Upper lobe of left lung (tissue), 6 donors: Measurements from ENCODE around the gene DNLZ. TPM values are rescaled to one million over a fixed set of nuclear protein-coding genes. Genes with fewer than 3 reads are reported as not detected.

ENCODE experiments used
- ATAC-seq, 2 donors: fragments of 200-7000 bp; cut with Tn5 transposase; one replicate each; pipeline ENCODE4 v1.9.1; 2022; ENCODE audit warnings: mild to moderate bottlenecking in 2 of 2, moderate library complexity in 2 of 2; ENCODE audit not compliant: low FRiP score in 2 of 2
- DNase-seq, 2 donors: peaks; one replicate each; pipeline ENCODE4 v3.0.0-alpha.2; 2019 to 2020
- H3K27ac ChIP-seq, 4 donors: fragments of 200-600 bp; sonication (generic); one replicate each; pipeline ENCODE4 v1.5.1; 2016 to 2019
- H3K27me3 ChIP-seq, 4 donors: fragments of 200-600 bp; sonication (generic); one replicate each; pipeline ENCODE4 v1.5.1; 2017 to 2019
- H3K36me3 ChIP-seq, 4 donors: fragments of 200-600 bp; sonication (generic); one replicate each; pipeline ENCODE4 v1.5.1; 2016 to 2019
- H3K4me1 ChIP-seq, 4 donors: fragments of 200-600 bp; sonication (generic); one replicate each; pipeline ENCODE4 v1.5.1; 2018 to 2019
- H3K4me3 ChIP-seq, 4 donors: fragments of 200-600 bp; sonication (generic); one replicate each; pipeline ENCODE4 v1.5.1; 2017 to 2019; ENCODE audit warnings: mild to moderate bottlenecking in 2 of 4, moderate library complexity in 1 of 4
- H3K9me3 ChIP-seq, 4 donors: fragments of 200-600 bp; sonication (generic); one replicate each; pipeline ENCODE4 v1.5.1; 2018 to 2019
- EP300 ChIP-seq, 4 donors: sonication (generic); formaldehyde crosslinking; IDR thresholded peaks; one replicate each; pipeline ENCODE4 v1.5.1; 2017; ENCODE audit warnings: antibody characterized with exemption in 4 of 4, control low read depth in 2 of 4
- POLR2A ChIP-seq, 4 donors: fragments of 450-650 bp; IDR thresholded peaks; one replicate each; pipeline ENCODE4 v1.5.1; 2016 to 2017; ENCODE audit warnings: antibody characterized with exemption in 4 of 4, mild to moderate bottlenecking in 2 of 4
- POLR2AphosphoS5 ChIP-seq, 2 donors: sonication (generic); formaldehyde crosslinking; IDR thresholded peaks; one replicate each; pipeline ENCODE4 v1.5.1; 2017; ENCODE audit warnings: antibody characterized with exemption in 2 of 2
- WGBS, 2 donors: methylation state at CpG; one replicate each; pipeline ENCODE4 v1.1.5; 2017 to 2018; 5-methylcytosine and 5-hydroxymethylcytosine counted together
- total RNA-seq, 6 donors: library from RNA; depleted of rRNA in 4 of 6; stranded (reverse); fragments of >200 nt in 4 of 6; gene quantifications; one replicate each; pipeline versions ENCODE4 v1.1.0 to v1.2.1, GENCODE V29; 2016 to 2021
- TF ChIP-seq, protein P1 (sequence below), 6 experiments: fragments of 450-650 bp in 4 of 6; fragments of 200-600 bp in 2 of 6; sonication (generic) in 2 of 6; IDR thresholded peaks; one replicate each; pipeline ENCODE4 v1.5.1; 2016 to 2019; ENCODE audit warnings: antibody characterized with exemption in 6 of 6
- donor health status: DM: no; HTN: no; CAD: no; lungs with moderate emphysema.
- donor health status: DM: no; HTN: yes; CAD: no; lungs with severe emphysema.

The DNLZ gene
- total RNA-seq, 6 donors from 2014 or later, result 5.2 to 35.9 (median 19.4) TPM

DNA sequence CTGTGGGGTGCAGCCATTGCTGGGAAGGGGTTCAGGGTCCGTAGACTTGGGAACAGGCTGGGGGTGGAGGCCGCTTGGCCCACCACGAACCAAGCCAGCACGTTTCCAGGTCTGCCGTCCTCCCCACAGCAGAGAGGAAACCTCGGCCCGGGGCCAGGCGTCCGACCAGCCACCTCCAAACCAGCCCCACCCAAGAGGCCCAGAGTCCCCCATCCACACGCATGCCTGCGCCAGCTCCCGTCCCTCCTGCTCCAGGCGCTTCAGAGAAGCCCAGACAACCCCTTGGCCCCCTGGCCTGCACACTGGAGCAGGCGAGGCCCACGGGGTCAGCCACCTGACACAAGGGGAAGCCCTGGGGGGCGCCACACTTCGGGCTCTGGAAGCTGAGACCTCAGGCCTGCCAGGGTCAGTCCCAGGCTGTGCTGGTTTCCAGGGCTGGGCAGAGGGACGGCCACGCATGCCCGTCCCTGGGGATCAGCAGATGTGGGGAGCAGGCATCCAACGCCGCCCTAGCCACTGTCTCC is 6.3 kb downstream of the DNLZ start:
- no peaks in the 10 kb centered on the region for H3K9me3 ChIP-seq
- H3K4me3 ChIP-seq, result no peak overlapping the region
- peaks cover 0 to 25% (median 12%) of the 10 kb centered on the region in 4 donors for H3K36me3 ChIP-seq
- DNase-seq, result no peak
- WGBS, 2 donors, result 85% methylated on average over 10 of the region's 22 CpGs; no CpG with 5 or more reads in 1 of the 2 donors
- H3K4me1 ChIP-seq, result peaks cover 6 to 34% (median 17%) of the 10 kb centered on the region in 4 donors
- H3K27ac ChIP-seq, result no peak overlapping the region
- ATAC-seq, result no peak
- no peaks in the 10 kb centered on the region for H3K27me3 ChIP-seq
- no peak for TF ChIP-seq POLR2AphosphoS5 (IDR thresholded peaks at IDR 0.05)

DNA sequence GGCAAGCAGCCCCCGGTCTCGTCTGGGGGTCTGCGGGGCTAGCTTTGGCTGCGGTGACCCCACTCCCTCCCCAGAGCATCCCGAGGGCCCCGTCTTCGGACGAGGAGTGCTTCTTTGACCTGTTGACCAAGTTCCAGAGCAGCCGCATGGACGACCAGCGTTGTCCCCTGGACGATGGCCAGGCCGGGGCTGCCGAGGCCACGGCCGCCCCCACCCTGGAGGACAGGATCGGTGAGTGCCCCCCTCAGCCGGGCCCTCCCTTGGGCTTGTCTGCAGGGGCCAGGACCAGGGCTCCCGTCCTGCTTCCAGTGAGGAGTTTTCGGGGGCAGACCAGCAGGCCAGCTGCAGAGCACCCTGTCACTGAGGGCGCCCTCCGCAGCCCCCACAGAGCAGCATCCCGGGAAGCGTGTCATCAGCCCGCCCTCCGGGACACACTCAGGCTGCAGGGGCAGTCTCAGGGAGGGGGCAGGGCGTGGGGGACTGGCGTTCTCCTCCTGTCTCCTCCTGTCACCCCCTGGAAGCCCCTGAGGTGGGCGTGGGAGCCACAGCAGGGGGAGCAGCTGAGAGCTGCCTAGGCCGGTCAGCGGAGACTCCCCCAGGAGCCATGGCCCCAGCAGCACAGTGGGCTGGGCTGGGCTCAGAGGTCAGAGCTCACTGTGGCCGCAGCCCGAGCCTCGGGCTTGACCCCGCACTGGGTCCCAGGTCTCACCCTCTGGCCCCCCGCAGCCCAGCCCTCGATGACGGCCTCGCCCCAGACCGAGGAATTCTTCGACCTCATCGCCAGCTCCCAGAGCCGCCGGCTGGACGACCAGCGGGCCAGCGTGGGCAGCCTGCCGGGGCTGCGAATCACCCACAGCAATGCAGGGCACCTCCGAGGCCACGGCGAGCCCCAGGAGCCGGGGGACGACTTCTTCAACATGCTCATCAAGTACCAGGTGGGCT is 7.7 kb downstream of the DNLZ start:
- ATAC-seq, result no peak
- peaks cover 6 to 22% (median 8%) of the 10 kb centered on the region in 4 donors for H3K4me1 ChIP-seq
- H3K4me3 ChIP-seq, result no peak overlapping the region
- H3K36me3 ChIP-seq, result peaks cover 0 to 21% (median 7%) of the 10 kb centered on the region in 4 donors
- WGBS, 2 donors, result 85 to 95% methylated on average over 15 to 36 of the region's 54 CpGs
- H3K27ac ChIP-seq, result peak overlapping the region in 1 of 4 donors; percentile 6
- no peak for DNase-seq
- H3K27me3 ChIP-seq, result no peaks in the 10 kb centered on the region
- no peaks in the 10 kb centered on the region for H3K9me3 ChIP-seq
- TF ChIP-seq POLR2AphosphoS5 (IDR thresholded peaks at IDR 0.05), result no peak
- no peak for TF ChIP-seq POLR2A (IDR thresholded peaks at IDR 0.05)
- TF ChIP-seq, protein P1, sequence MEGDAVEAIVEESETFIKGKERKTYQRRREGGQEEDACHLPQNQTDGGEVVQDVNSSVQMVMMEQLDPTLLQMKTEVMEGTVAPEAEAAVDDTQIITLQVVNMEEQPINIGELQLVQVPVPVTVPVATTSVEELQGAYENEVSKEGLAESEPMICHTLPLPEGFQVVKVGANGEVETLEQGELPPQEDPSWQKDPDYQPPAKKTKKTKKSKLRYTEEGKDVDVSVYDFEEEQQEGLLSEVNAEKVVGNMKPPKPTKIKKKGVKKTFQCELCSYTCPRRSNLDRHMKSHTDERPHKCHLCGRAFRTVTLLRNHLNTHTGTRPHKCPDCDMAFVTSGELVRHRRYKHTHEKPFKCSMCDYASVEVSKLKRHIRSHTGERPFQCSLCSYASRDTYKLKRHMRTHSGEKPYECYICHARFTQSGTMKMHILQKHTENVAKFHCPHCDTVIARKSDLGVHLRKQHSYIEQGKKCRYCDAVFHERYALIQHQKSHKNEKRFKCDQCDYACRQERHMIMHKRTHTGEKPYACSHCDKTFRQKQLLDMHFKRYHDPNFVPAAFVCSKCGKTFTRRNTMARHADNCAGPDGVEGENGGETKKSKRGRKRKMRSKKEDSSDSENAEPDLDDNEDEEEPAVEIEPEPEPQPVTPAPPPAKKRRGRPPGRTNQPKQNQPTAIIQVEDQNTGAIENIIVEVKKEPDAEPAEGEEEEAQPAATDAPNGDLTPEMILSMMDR (IDR thresholded peaks at IDR 0.05), result no peak
- no peak for TF ChIP-seq EP300 (IDR thresholded peaks at IDR 0.05)

DNA sequence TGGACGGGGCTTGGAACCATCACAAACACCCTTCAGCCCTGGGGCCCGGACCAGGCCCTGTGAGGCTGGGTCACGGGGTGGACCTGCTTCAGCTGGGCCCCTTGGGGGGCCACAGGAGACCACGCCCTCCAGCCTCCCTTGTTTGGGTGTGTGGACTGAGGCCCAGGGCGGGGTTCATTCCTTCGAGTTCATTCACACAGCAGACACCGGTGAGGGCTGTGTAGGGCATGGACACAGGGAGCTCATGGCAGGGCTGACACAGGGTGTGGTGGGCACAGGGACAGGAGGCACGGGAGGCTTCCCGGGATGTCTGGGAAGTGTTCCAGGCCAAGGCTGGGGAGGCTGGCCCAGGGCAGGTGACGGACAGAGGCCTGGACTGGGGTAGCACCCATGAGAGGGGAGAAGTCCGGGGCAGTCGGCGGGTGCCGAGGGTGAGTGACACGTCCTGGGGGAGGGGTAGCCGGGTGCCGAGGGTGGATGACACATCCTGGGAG is 8.9 kb downstream of the DNLZ start:
- H3K27me3 ChIP-seq, result no peaks in the 10 kb centered on the region
- DNase-seq, result no peak
- no peaks in the 10 kb centered on the region for H3K9me3 ChIP-seq
- peaks cover 4 to 22% (median 7%) of the 10 kb centered on the region in 4 donors for H3K4me1 ChIP-seq
- peak in 1 of 2 donors; percentile 14 for ATAC-seq
- TF ChIP-seq EP300 (IDR thresholded peaks at IDR 0.05) (no peak), POLR2A (IDR thresholded peaks at IDR 0.05) (no peak), POLR2AphosphoS5 (IDR thresholded peaks at IDR 0.05) (no peak)
- TF ChIP-seq, protein P1 (IDR thresholded peaks at IDR 0.05), result no peak
- H3K36me3 ChIP-seq, result peaks cover 0 to 21% (median 7%) of the 10 kb centered on the region in 4 donors
- H3K4me3 ChIP-seq, result no peak overlapping the region
- H3K27ac ChIP-seq, result peak overlapping the region in 2 of 4 donors; percentile 6 to 14
- WGBS, 2 donors, result 44 to 57% methylated on average over 6 to 13 of the region's 17 CpGs

DNA sequence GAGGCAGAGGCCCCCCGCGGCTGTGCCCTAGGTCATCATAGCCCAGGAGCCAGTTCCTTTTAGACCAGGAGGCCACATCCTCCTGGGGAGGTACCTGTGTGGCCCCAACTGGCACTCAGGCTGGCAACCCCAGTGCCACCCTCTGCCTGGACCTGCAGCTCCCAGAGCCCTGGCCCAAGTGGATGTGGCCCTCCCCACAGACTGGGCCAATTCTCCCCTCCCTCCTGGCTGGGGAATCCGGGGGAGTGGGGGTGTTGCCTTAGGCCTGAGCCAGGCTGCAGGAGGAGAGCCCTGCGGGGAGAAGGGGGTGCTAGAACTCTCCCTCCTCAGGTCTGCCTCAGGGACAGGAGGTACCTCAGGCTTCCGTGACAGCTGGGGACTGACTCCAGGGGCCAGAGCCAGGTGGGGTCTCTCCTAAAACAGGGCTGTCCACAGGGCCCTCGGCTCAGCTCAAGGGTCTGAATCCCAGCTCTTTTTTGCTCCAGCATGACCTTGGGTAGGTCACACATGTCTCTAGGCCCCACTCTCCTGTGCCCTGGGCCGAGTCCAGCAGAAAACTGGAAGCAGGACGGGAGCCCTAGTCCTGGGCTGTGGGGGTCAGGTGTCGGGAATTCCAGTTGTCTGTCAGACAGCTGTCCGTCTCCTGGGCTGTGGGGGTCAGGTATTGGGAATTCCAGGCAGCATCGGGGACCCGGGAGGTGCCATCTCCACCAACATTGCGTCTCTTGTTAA is 9.6 kb downstream of the DNLZ start:
- DNase-seq, result no peak
- no peak for ATAC-seq
- H3K27ac ChIP-seq, result peak overlapping the region in 2 of 4 donors; percentile 6 to 14
- peaks cover 0 to 21% (median 9%) of the 10 kb centered on the region in 4 donors for H3K36me3 ChIP-seq
- no peaks in the 10 kb centered on the region for H3K9me3 ChIP-seq
- TF ChIP-seq, protein P1 (IDR thresholded peaks at IDR 0.05), result no peak
- TF ChIP-seq EP300 (IDR thresholded peaks at IDR 0.05), result no peak
- TF ChIP-seq POLR2AphosphoS5 (IDR thresholded peaks at IDR 0.05), result no peak
- no peak for TF ChIP-seq POLR2A (IDR thresholded peaks at IDR 0.05)
- WGBS, 2 donors, result 66 to 77% methylated on average over 7 to 13 of the region's 13 CpGs
- no peak overlapping the region for H3K4me3 ChIP-seq
- H3K4me1 ChIP-seq, result peaks cover 4 to 22% (median 7%) of the 10 kb centered on the region in 4 donors
- H3K27me3 ChIP-seq, result no peaks in the 10 kb centered on the region
